Stimulated activated naive CD4-positive, alpha-beta T cell (primary cell): ENCODE data around the gene EIPR1.

Source experiments
- DNase-seq, 6 experiments: peaks; one replicate each; lab custom pipeline; 2025; lab: John Stamatoyannopoulos, UW

The EIPR1 gene

GRCh38 chr2:3303583-3304406 lies 73.8 kb downstream of the EIPR1 start:
- peak; percentile 43 to 72 (median 58) for DNase-seq

- no peak for DNase-seq
Measured at GRCh38 chr2:3302751-3303582, 74.7 kb downstream of the EIPR1 start.

- DNase-seq, result no peak
Measured at GRCh38 chr2:3302421-3302750, 75.2 kb downstream of the EIPR1 start.

GRCh38 chr2:3301001-3301400 lies 76.6 kb downstream of the EIPR1 start:
- no peak for DNase-seq

GRCh38 chr2:3300224-3300995 lies 77.2 kb downstream of the EIPR1 start:
- no peak for DNase-seq

- DNase-seq, result no peak
Measured at GRCh38 chr2:3299703-3300102, 77.9 kb downstream of the EIPR1 start.

- DNase-seq, result no peak
Measured at GRCh38 chr2:3299130-3299529, 78.5 kb downstream of the EIPR1 start.

- no peak for DNase-seq
Measured at GRCh38 chr2:3298191-3298590, 79.4 kb downstream of the EIPR1 start.

- no peak for DNase-seq
Measured at GRCh38 chr2:3297523-3297922, 80.1 kb downstream of the EIPR1 start.

GRCh38 chr2:3296182-3296972 lies 81.2 kb downstream of the EIPR1 start:
- no peak for DNase-seq

- DNase-seq, result no peak
Measured at GRCh38 chr2:3294493-3294892, 83.1 kb downstream of the EIPR1 start.

- no peak for DNase-seq
Measured at GRCh38 chr2:3294069-3294468, 83.5 kb downstream of the EIPR1 start.

GRCh38 chr2:3293221-3293620 lies 84.4 kb downstream of the EIPR1 start:
- DNase-seq, result no peak

GRCh38 chr2:3292416-3292815 lies 85.2 kb downstream of the EIPR1 start:
- DNase-seq, result no peak

- no peak for DNase-seq
Measured at GRCh38 chr2:3291750-3292149, 85.9 kb downstream of the EIPR1 start.

GRCh38 chr2:3291113-3291512 lies 86.5 kb downstream of the EIPR1 start:
- DNase-seq, result no peak

- DNase-seq, result no peak
Measured at GRCh38 chr2:3290655-3291054, 87.0 kb downstream of the EIPR1 start.

- no peak for DNase-seq
Measured at GRCh38 chr2:3289971-3290370, 87.6 kb downstream of the EIPR1 start.

GRCh38 chr2:3289526-3289925 lies 88.1 kb downstream of the EIPR1 start:
- no peak for DNase-seq

- no peak for DNase-seq
Measured at GRCh38 chr2:3289171-3289515, 88.5 kb downstream of the EIPR1 start.

- no peak for DNase-seq
Measured at GRCh38 chr2:3288470-3289170, 89.0 kb downstream of the EIPR1 start.
